Lung microvascular endothelial cell (primary cell): ENCODE measurements around the gene TMEM100. TPM values are rescaled to one million over a fixed set of nuclear protein-coding genes. Genes with fewer than 3 reads are reported as not detected.

ENCODE experiments used
- DNase-seq, 2 donors: peaks; one replicate each; pipeline versions ENCODE4 v3.0.0 to v3.0.0-alpha.2; 2010; ENCODE audit warnings: low read depth in 2 of 2
- total RNA-seq: library from RNA; depleted of rRNA; stranded (reverse); fragments of >200 nt; gene quantifications from 2 replicates; pipeline ENCODE4 v1.2.1, GENCODE V29; 2014

The TMEM100 gene, protein sequence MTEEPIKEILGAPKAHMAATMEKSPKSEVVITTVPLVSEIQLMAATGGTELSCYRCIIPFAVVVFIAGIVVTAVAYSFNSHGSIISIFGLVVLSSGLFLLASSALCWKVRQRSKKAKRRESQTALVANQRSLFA
- total RNA-seq, result 1.7 and 25.4 TPM in 2 replicates

GRCh38 chr17:55722742-55723487, at the start of gene TMEM100:
TSS of gene TMEM100 (minus strand) at chr17:55722864. CDS start at chr17:55721070, 1,794 bp downstream.
- peak; percentile 78 to 91 for DNase-seq

- no peak for DNase-seq
Observed at GRCh38 chr17:55772086-55772485, 49.4 kb upstream of the TMEM100 start.

DNA sequence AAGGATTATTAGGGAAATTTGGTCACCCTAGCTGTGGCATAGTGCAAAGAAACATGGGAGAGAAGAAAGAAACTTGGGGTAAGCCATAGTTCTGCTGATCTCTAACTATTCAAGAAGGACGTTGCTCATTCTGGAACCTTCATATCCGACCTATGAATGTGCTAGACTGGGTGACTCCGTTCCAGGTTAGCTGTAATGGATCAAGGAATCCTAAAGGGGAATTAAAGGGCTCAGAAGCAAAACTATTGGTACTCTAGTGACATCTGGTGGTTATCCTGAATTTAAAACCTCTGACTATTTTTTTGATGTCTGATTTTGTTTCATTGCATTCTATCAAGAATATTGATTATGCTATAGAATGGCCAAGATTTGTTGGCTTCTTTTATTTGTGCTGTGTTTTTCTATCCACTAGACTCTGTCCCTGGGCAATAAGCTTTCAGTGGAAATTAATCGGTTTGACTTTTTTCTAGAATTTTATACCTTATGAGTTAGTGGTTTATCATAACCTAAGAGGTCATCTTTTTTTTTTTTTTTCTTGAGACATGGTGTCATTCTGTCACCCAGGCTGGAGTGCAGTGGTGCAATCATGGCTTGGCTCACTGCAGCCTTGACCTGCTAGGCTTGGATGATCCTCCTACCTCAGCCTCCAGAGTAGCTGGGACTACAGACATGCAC, 47.7 kb upstream of the TMEM100 start:
- peak; percentile 64 to 72 for DNase-seq

DNA sequence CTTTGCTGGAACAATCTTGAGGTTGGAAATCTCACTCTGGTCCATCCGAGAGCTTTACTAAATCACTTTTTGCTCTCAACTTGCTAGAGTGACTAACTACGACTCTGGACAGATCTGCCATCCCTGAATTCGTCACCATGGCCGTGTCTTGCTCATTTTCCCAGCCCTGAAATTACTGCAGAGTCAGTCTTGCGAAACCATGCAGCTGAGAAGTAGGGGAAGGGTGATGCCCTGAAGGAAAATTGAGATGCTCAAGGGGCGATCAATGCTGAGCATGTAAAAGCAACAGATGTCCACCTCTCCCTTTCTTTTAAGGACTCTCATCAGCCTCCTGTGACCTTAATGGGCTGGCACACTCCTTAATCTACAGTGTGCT, 46.9 kb upstream of the TMEM100 start:
- no peak for DNase-seq

GRCh38 chr17:55768936-55769624, 46.4 kb upstream of the TMEM100 start:
- DNase-seq, result no peak

DNA sequence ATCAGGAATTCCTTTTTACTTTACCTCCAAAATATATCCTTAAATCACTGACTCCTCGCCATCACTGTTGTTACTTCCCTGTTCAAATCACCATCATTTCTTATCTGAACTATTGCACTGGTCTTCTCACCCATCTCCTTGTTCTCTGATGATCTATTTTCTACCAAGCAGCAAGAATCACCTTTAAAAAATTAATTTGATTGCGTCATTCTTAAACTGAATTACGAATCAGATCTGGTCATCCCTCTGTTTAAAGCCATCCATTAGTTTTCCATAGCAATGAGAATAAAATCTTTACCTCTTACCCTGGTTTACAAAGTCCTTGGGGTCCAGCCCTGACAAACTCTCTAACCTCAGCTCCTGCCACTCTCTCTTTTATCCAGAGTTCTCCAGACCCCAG, 42.8 kb upstream of the TMEM100 start:
- DNase-seq, result no peak

GRCh38 chr17:55764610-55765009, 41.9 kb upstream of the TMEM100 start:
- no peak for DNase-seq

- DNase-seq, result peak; percentile 57 to 85
Observed at GRCh38 chr17:55763856-55764255, 41.2 kb upstream of the TMEM100 start.

GRCh38 chr17:55762086-55762858, 39.6 kb upstream of the TMEM100 start:
- DNase-seq, result no peak

DNA sequence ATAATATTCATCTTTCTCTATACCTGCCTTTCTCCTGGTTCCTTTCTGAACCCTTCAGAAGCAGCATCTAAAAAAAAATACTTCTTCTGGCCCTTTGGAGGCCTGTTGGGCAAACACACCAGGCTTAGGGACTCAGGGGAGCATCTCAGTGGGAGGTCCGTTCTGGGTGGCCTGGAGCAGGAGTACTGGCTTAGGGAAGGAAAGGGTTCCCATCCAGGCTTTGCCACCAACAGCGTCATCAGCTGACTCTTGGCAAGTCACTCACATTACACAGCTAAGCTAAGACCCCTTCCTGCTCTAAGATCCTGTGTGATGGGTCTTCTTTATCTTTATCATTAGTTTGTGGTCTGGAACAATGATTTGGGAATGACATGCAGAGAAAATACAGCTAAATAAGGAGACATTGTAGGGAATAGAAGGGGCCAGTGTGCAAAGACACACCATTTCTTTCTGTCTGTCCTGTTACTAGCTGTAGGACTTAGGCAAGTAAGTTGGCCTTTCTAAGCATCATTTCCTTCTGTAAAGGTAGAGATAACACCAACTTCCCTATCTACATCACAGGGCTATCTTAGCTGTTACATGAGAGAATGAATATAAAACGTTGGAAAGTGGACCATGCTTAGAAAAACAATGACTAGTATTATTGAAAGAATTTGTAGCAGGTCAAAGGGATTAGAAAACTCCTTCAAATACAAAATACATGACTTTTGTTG, 38.1 kb upstream of the TMEM100 start:
- DNase-seq, result peak in 1 of 2 donors; percentile 70

- no peak for DNase-seq
Observed at GRCh38 chr17:55758171-55758570, 35.5 kb upstream of the TMEM100 start.

DNA sequence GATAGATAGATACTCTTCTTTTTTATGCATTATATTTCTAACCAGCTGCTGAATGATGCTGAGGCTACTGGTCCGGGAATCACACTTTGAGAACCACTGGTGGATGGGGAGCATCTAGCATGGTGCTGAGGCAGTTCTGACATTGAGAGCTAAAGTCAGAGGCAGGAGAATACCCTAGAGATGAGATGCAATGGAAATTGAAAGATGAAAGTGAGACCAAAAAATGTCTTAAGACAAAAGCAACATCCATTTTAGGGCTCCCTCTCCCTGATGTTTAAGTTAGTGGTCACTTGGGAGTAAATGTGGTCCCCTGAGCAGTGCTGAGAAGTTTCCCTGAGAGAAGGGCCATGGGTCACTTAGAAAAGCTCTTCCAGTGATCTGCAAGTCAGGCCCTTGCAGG, 35.0 kb upstream of the TMEM100 start:
- no peak for DNase-seq

DNA sequence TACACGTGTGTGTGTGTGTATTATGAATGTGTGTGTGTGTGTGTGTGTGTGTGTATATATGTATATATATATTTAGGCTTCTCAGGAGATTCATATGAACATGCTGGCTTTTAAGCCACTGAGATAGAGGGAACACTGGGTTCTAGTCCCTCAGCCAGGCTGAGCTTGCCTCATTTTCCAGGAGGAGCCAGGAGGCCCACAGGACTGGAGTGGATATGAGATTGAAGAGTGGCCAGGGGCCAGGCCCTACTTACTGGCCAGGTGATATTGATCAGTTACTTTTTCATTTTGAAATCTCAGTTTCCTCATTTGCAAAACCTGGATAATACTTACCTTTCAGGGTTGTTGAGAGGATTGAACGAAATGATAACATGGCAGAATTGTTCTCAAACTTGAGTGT, 34.0 kb upstream of the TMEM100 start:
- no peak for DNase-seq

DNA sequence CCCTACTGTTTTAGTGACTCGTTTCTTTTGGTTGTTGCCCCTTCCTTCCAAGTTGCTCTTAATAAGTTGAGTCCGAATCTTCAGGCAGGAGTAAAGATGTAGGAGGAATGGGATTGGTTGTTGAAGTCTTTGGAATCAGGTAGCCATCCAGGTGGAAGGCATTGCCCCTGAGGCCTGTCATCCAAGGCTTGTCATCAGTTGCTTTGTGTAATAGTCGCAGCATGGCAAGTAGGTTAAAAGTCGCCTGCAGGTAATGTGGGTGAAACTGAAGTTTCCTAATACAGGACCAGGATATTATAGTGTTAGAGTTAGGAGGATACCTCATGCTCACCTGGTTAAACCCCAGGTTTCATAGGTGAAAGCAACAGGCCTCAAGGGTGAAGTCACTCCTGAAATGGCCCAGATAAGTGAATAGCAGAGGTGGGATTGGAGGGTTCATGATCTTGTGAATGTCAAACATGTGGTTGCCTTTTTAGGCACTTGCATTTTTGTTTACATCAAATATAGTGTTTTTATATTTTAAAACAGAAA, 29.1 kb upstream of the TMEM100 start:
- no peak for DNase-seq

DNA sequence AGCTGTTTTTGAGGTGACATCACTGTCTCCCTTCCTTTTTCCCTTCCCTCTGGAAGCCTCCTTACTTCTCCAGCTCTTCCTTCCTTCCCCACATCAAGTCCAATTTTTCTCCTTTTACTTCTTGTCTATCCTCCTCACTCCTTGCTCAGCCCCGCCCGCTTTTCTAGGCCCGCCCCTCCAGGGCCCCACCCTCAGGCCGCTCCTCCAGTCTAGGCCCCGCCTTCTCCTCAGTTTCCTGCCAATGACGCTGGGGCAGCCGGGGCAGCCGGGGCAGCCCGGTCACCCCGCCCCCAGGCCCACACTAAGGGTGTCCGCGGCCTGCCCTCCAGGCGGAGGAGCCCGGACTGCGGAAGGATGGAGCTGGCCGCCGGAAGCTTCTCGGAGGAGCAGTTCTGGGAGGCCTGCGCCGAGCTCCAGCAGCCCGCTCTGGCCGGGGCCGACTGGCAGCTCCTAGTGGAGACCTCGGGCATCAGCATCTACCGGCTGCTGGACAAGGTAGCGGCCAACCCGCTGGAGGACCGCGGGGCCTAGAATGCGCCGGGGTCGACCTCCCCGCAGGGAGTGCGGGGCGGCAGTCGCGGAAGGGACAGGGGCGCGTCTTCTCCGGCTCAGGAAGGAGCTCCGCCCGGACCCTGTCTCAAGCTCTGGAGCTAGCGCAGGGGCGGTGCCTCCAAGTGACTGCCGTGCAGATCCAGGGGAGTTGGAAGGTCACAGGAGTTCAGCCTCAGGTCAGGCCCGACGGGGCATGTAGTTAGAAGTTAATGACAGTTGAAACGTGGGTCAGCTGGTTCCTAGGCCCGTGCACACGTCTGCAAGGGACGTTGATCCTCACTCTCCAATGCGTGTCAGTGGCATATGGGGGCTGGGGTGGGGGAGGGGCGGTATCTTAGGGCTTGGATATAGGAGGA, 28.3 kb upstream of the TMEM100 start, which contains the start of gene PCTP:
Gene PCTP (plus strand): TSS at position 302 of the 908 bp plus-strand sequence. CDS start 53 bp downstream, at position 355.
- peak; percentile 61 to 90 for DNase-seq

- DNase-seq, result no peak
Observed at GRCh38 chr17:55749985-55750384, 27.3 kb upstream of the TMEM100 start.

- DNase-seq, result no peak
Observed at GRCh38 chr17:55748841-55749240, 26.2 kb upstream of the TMEM100 start.

- no peak for DNase-seq
Observed at GRCh38 chr17:55747209-55747608, 24.5 kb upstream of the TMEM100 start.

DNA sequence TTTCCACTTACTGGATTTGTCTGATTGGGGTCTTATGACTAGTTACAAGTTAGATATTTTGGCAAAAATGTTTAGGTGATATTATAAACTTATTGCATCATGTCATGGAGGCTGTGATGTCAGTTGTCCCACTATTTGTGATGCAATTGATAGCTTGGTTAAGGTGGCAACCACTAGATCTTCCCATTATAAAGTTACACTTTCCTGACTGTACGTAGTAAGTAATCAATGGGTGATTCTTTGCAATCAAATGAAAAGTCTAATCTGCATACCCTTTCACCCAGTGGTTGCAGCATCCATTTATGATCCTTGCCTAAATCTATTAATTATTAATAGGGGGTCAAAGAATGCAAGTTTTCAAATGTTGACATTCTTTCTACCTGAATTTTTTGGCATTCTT, 23.8 kb upstream of the TMEM100 start:
- DNase-seq, result no peak
